Coronary artery (tissue), 2 donors: ENCODE measurements around the gene SLC7A4.

ENCODE experiments used
- DNase-seq: peaks from one replicate; pipeline ENCODE4 v3.0.0-alpha.2; 2017; ENCODE audit warnings: low spot score
- H3K27ac ChIP-seq, 2 donors: fragments of 200-600 bp; sonication (generic); one replicate each; pipeline ENCODE4 v1.5.1; 2016 to 2019
- H3K4me3 ChIP-seq: fragments of 200-600 bp; sonication (generic); 2 replicates; pipeline ENCODE4 v1.5.1; 2016; ENCODE audit warnings: mild to moderate bottlenecking, moderate library complexity
- CTCF ChIP-seq: fragments of 200-600 bp; sonication (generic); IDR thresholded peaks from one replicate; pipeline ENCODE4 v1.5.1; 2019; ENCODE audit warnings: antibody characterized with exemption

The SLC7A4 gene

GRCh38 chr22:20992456-20993303 lies 39.7 kb downstream of the SLC7A4 start:
- Histone ChIP-seq H3K4me3 (no peak overlapping the region), H3K27ac (no peak overlapping the region)
- no peak for TF ChIP-seq CTCF
- DNase-seq: no peak

DNA sequence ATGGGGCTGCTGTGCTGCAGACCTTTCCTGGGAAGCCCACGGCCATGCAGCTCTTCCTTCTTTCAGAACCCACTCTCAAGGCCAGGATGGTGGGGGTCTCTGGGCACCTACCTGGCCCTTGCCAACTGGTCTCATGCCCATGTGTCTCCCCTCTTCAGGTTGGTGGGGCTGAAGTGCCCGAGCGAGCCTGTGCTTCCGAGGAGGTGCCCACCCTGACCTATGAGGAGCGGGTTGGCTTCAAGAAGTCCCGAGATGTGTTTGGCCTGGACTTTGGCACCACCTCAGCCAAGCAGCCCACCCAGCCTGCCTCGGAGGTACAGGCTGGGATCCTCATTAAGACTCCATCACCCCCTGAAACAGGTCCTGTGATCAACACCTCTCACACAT lies 40.3 kb downstream of the SLC7A4 start:
- DNase-seq: no peak
- Histone ChIP-seq H3K27ac (no peak overlapping the region), H3K4me3 (no peak overlapping the region)
- TF ChIP-seq CTCF: no peak

- TF ChIP-seq CTCF: no peak
- no peak for DNase-seq
Measured at GRCh38 chr22:20991252-20992055, 40.9 kb downstream of the SLC7A4 start.

GRCh38 chr22:20990184-20991180 lies 41.9 kb downstream of the SLC7A4 start:
- H3K27ac ChIP-seq: no peak overlapping the region
- H3K4me3 ChIP-seq: no peak overlapping the region
- no peak for TF ChIP-seq CTCF
- no peak for DNase-seq

More at GRCh38 chr22:20991252-20992055, 40.9 kb downstream of the SLC7A4 start:
- no peak overlapping the region for H3K27ac ChIP-seq
- H3K4me3 ChIP-seq: no peak overlapping the region

GRCh38 chr22:20989323-20990138 lies 42.8 kb downstream of the SLC7A4 start:
- TF ChIP-seq CTCF: no peak
- Histone ChIP-seq H3K27ac (no peak overlapping the region), H3K4me3 (no peak overlapping the region)
- no peak for DNase-seq
